Gastrocnemius medialis (tissue), 4 donors: Measurements from ENCODE around the gene LPAR1. TPM values are rescaled to one million over a fixed set of nuclear protein-coding genes. Genes with fewer than 3 reads are reported as not detected.
"Not testable (repeated sequence)": the region's sequence is repeated elsewhere in the genome, so short reads cannot be mapped to it uniquely, and the experiment has no call there.

Experiments
- ATAC-seq, 2 donors: fragments of 150-250 bp; one replicate each; pipeline ENCODE4 v1.9.1; 2016
- DNase-seq, 2 donors: peaks; one replicate each; pipeline ENCODE4 v3.0.0-alpha.2; 2019
- H3K27ac ChIP-seq, 4 donors: fragments of 200-600 bp; sonication (generic); 1 replicate in 1 of 4; 2 replicates in 3 of 4; pipeline ENCODE4 v1.5.1; 2016 to 2018; ENCODE audit warnings: mild to moderate bottlenecking in 2 of 4, moderate library complexity in 1 of 4
- H3K27me3 ChIP-seq, 3 donors: fragments of 200-600 bp; sonication (generic) in 2 of 3; 1 replicate in 1 of 3; 2 replicates in 2 of 3; pipeline versions ENCODE4 v1.5.1 to v1.6.0; 2016 to 2019; ENCODE audit warnings: mild to moderate bottlenecking in 1 of 3, moderate library complexity in 1 of 3
- H3K36me3 ChIP-seq, 2 donors: fragments of 200-600 bp; sonication (generic) in 1 of 2; one replicate each; pipeline ENCODE4 v1.5.1; 2017 to 2018
- H3K4me1 ChIP-seq, 2 donors: fragments of 200-600 bp; sonication (generic) in 1 of 2; one replicate each; pipeline ENCODE4 v1.5.1; 2016 to 2017; ENCODE audit warnings: mild to moderate bottlenecking in 2 of 2
- H3K4me3 ChIP-seq, 4 donors: fragments of 200-600 bp; sonication (generic) in 3 of 4; 1 replicate in 1 of 4; 2 replicates in 3 of 4; pipeline ENCODE4 v1.5.1; 2016 to 2019; ENCODE audit warnings: mild to moderate bottlenecking in 2 of 4
- H3K9me3 ChIP-seq, 3 donors: fragments of 200-600 bp; sonication (generic) in 2 of 3; 1 replicate in 1 of 3; 2 replicates in 2 of 3; pipeline ENCODE4 v1.5.1; 2016 to 2019
- POLR2A ChIP-seq, 2 donors: fragments of 450-650 bp; IDR thresholded peaks; one replicate each; pipeline ENCODE4 v1.6.1; 2017; ENCODE audit warnings: antibody characterized with exemption in 2 of 2, mild to moderate bottlenecking in 2 of 2, moderate library complexity in 2 of 2
- in situ Hi-C, 4 donors: fragments of 200-750 bp; cut with MboI; loops; one replicate each; pipeline versions ENCODE4 v1.15.0 to v1.8.0; 2017; ENCODE audit warnings: low sequenced_read_pairs in 4 of 4
- intact Hi-C: fragments of 100-400 bp; cut with DNase I; formaldehyde crosslinking; loops from one replicate; pipeline ENCODE4 v1.15.1; 2023; ENCODE audit warnings: low total_unique reads
- total RNA-seq, 4 donors: library from RNA; depleted of rRNA; stranded (reverse); fragments of >200 nt; gene quantifications; one replicate each; pipeline versions ENCODE4 v1.1.0 to v1.2.3, GENCODE V29; 2016
- TF ChIP-seq, protein P1 (sequence below), 5 experiments: fragments of 450-650 bp in 3 of 5; fragments of 200-600 bp in 2 of 5; sonication (generic) in 2 of 5; IDR thresholded peaks in 4 of 5; conservative IDR thresholded peaks in 1 of 5; 1 replicate in 4 of 5; 2 replicates in 1 of 5; pipeline ENCODE4 v1.5.1; 2016 to 2019; ENCODE audit warnings: antibody characterized with exemption in 5 of 5, mild to moderate bottlenecking in 3 of 5, moderate library complexity in 3 of 5

The LPAR1 gene
- total RNA-seq, 4 donors from 2014 or later, result 5.5 to 20.2 (median 13.2) TPM

DNA sequence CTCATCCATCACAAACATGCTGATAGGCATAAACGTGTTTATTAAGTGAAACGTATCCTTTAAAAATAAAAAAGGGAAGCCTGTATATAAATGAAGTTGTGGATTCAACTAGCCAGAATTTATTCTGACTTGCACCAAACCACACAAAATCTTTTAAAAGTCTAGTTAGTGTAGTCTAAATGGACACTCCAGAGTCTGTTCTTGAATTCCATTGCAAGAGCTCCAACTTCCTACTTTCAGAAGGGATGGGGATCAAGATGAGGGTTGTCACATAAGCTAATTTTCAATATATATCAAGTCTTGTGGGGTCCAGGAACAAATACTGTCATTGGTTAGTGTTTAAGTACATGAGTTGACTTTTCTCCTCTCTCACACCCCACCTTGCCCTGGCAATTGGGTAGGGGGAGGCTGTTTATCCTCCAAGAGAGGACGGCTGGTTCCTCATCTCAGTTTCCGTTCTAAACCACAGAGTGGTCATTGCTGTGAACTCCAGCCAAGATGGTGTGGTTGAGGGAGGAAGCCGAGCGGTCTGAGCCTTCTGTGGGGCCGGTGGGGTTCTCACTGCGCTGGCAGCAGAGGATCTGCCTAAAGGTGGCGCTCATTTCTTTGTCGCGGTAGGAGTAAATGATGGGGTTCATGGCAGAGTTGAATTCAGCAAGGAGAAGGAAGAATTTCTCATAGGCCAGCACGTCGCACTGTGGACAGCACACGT is 163.2 kb downstream of the LPAR1 start:
- in situ Hi-C loops, result no loop called here
- no peak for TF ChIP-seq POLR2A (IDR thresholded peaks at IDR 0.05)

GRCh38 chr9:110872920-110873319 is 165.3 kb downstream of the LPAR1 start:
- ATAC-seq (no peak), DNase-seq (no peak)
- Histone ChIP-seq H3K4me1 (no peaks in the 10 kb centered on the region), H3K27me3 (no peaks in the 10 kb centered on the region), H3K9me3 (no peaks in the 10 kb centered on the region), H3K36me3 (no peaks in the 10 kb centered on the region), H3K27ac (no peak overlapping the region), H3K4me3 (no peak overlapping the region)
- intact Hi-C loops (no loop called here), in situ Hi-C loops (no loop called here)
- TF ChIP-seq, protein P1, sequence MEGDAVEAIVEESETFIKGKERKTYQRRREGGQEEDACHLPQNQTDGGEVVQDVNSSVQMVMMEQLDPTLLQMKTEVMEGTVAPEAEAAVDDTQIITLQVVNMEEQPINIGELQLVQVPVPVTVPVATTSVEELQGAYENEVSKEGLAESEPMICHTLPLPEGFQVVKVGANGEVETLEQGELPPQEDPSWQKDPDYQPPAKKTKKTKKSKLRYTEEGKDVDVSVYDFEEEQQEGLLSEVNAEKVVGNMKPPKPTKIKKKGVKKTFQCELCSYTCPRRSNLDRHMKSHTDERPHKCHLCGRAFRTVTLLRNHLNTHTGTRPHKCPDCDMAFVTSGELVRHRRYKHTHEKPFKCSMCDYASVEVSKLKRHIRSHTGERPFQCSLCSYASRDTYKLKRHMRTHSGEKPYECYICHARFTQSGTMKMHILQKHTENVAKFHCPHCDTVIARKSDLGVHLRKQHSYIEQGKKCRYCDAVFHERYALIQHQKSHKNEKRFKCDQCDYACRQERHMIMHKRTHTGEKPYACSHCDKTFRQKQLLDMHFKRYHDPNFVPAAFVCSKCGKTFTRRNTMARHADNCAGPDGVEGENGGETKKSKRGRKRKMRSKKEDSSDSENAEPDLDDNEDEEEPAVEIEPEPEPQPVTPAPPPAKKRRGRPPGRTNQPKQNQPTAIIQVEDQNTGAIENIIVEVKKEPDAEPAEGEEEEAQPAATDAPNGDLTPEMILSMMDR (IDR thresholded peaks at IDR 0.05 in 4 of 5, conservative IDR thresholded peaks at IDR 0.05 in 1 of 5), result no peak
- no peak for TF ChIP-seq POLR2A (IDR thresholded peaks at IDR 0.05)

More for the DNA sequence above, 163.2 kb downstream of the LPAR1 start:
- H3K27me3 ChIP-seq, result no peaks in the 10 kb centered on the region
- H3K4me1 ChIP-seq, result no peaks in the 10 kb centered on the region
- no peak overlapping the region for H3K4me3 ChIP-seq
- DNase-seq (peak; percentile 20 to 22), ATAC-seq (no peak)
- no peaks in the 10 kb centered on the region for H3K36me3 ChIP-seq
- no peak overlapping the region for H3K27ac ChIP-seq
- H3K9me3 ChIP-seq, result no peaks in the 10 kb centered on the region
- intact Hi-C loops, result no loop called here

DNA sequence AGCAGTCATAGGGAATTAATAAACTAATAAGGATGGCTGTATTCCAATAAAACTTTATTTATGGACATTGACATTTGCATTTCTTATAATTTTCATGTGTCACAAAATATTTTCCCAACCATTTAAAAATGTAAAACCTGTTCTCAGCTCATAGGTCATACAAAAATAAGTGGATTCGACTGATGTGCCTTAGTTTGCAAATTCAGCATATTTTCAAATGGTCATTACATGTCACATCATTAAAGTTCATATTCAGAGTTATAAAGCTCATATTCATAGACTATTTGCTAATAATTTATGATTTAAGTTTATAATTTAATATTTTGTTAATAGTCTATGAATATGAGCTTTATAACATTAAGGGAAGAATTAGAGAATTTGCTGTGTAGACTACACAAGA is 166.5 kb downstream of the LPAR1 start:
- no peaks in the 10 kb centered on the region for H3K36me3 ChIP-seq
- TF ChIP-seq, protein P1 (IDR thresholded peaks at IDR 0.05 in 4 of 5, conservative IDR thresholded peaks at IDR 0.05 in 1 of 5), result no peak
- no peak for TF ChIP-seq POLR2A (IDR thresholded peaks at IDR 0.05)
- no peak overlapping the region for H3K27ac ChIP-seq
- no peaks in the 10 kb centered on the region for H3K4me1 ChIP-seq
- no peak overlapping the region for H3K4me3 ChIP-seq
- in situ Hi-C loops, result no loop called here
- intact Hi-C loops, result no loop called here
- ATAC-seq (no peak), DNase-seq (no peak)
- H3K27me3 ChIP-seq, result no peaks in the 10 kb centered on the region
- H3K9me3 ChIP-seq, result no peaks in the 10 kb centered on the region

DNA sequence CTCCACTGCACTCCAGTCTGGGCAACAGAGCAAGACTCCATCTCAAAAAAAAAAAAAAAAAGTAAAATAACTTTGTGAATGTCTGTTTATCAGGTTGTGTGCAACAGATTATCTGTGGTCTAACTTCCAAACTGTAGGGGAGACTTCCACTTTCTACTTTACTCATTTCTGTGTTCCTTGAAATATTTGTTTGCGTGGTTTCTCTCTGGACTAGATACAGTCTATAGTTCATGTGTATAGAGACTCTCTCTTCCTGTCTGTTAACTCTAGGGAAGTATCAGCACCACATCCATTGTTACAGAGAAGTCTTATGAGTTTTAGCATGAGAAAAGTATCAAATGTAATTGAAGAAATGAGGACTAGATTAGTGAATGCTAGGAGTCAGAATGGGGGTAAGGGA is 168.3 kb downstream of the LPAR1 start:
- no peak overlapping the region for H3K4me3 ChIP-seq
- H3K36me3 ChIP-seq, result no peaks in the 10 kb centered on the region
- H3K27ac ChIP-seq, result no peak overlapping the region
- no peaks in the 10 kb centered on the region for H3K9me3 ChIP-seq
- intact Hi-C loops (no loop called here), in situ Hi-C loops (no loop called here)
- DNase-seq (no peak), ATAC-seq (no peak)
- H3K4me1 ChIP-seq, result no peaks in the 10 kb centered on the region
- H3K27me3 ChIP-seq, result no peaks in the 10 kb centered on the region
- no peak for TF ChIP-seq POLR2A (IDR thresholded peaks at IDR 0.05)

GRCh38 chr9:110864011-110864410 is 174.3 kb downstream of the LPAR1 start:
- H3K4me1 ChIP-seq, result no peaks in the 10 kb centered on the region
- no peak for TF ChIP-seq POLR2A (IDR thresholded peaks at IDR 0.05)
- TF ChIP-seq, protein P1 (IDR thresholded peaks at IDR 0.05 in 4 of 5, conservative IDR thresholded peaks at IDR 0.05 in 1 of 5), result no peak
- no peaks in the 10 kb centered on the region for H3K36me3 ChIP-seq
- H3K27ac ChIP-seq, result no peak overlapping the region
- no peak for ATAC-seq
- H3K27me3 ChIP-seq, result no peaks in the 10 kb centered on the region
- in situ Hi-C loops (no loop called here), intact Hi-C loops (no loop called here)
- H3K4me3 ChIP-seq, result no peak overlapping the region
- no peak for DNase-seq
- H3K9me3 ChIP-seq, result no peaks in the 10 kb centered on the region

DNA sequence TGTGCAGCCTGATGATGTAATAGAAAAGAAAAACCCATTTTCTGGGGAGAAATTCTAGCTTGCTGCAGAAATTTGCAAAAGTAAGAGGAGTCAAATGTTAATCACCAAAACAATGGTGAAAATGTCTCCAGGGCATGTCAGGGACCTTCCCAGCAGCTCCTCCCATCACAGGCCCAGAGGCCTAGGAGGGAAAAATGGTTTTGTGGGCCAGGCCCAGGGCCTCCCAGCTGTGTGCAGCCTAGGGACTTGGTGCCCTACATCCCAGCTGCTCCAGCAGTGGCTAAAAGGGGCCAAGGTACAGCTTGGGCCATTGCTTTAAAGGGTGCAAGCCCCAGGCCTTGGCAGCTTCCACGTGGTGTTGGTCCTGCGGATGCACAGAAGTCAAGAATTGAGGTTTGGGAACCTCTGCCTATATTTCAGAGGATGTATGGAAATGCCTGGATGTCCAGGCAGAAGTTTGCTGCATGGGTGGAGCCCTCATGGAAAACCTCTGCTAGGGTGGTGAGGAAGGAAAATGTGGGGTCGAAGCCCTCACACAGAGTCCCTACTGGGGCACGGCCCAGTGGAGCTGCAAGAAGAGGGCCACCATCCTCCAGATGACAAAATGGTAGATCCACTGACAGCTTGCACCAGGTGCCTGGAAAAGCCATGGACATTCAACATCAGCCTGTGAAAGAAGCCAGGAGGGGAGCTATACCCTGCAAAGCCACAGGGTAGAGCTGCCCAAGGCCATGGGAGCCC is 176.7 kb downstream of the LPAR1 start:
- H3K27me3 ChIP-seq, H3K4me1 ChIP-seq, H3K36me3 ChIP-seq, H3K9me3 ChIP-seq, H3K27ac ChIP-seq, intact Hi-C loops, H3K4me3 ChIP-seq, DNase-seq, in situ Hi-C loops, ATAC-seq: not testable (repeated sequence)
